Psoas muscle (tissue), 8 donors: ENCODE results near the gene SSTR5. TPM values are rescaled to one million over a fixed set of nuclear protein-coding genes. Genes with fewer than 3 reads are reported as not detected.

ENCODE experiments used
- ATAC-seq, 4 donors: fragments of 200-7000 bp; cut with Tn5 transposase; one replicate each; pipeline ENCODE4 v1.9.1; 2020; ENCODE audit warnings: moderate library complexity in 3 of 4, mild to moderate bottlenecking in 2 of 4
- DNase-seq, 2 donors: peaks; one replicate each; pipeline ENCODE4 v3.0.0-alpha.2; 2020
- H3K27ac ChIP-seq: fragments of 200-600 bp; one replicate; pipeline ENCODE4 v1.8.0; 2022
- H3K27me3 ChIP-seq, 3 donors: fragments of 200-600 bp in 1 of 3; one replicate each; pipeline versions ENCODE4 v1.6.1 to v1.8.0; 2013 to 2022; ENCODE audit warnings: low read length in 2 of 3, mild to moderate bottlenecking in 2 of 3, moderate library complexity in 1 of 3; ENCODE audit not compliant: insufficient read depth in 3 of 3
- H3K36me3 ChIP-seq, 2 donors: fragments of 200-600 bp in 1 of 2; one replicate each; pipeline versions ENCODE4 v1.6.1 to v1.8.0; 2013 to 2022; ENCODE audit warnings: low read depth in 1 of 2, mild to moderate bottlenecking in 1 of 2, moderate library complexity in 1 of 2; ENCODE audit not compliant: insufficient read depth in 1 of 2
- H3K4me1 ChIP-seq: fragments of 200-600 bp; one replicate; pipeline ENCODE4 v1.8.0; 2022
- H3K4me3 ChIP-seq: fragments of 200-600 bp; one replicate; pipeline ENCODE4 v1.8.0; 2022; ENCODE audit warnings: mild to moderate bottlenecking
- H3K9me3 ChIP-seq: fragments of 200-600 bp; one replicate; pipeline ENCODE4 v1.8.0; 2022
- WGBS, 3 donors: extraction: QIAGEN DNeasy Blood & Tissue Kit; methylation state at CpG; one replicate each; pipeline versions ENCODE4 v1.1.6 to v1.1.7; 2013; 5-methylcytosine and 5-hydroxymethylcytosine counted together
- intact Hi-C, 2 donors: fragments of 100-400 bp; cut with DNase I; formaldehyde crosslinking; loops; one replicate each; pipeline versions ENCODE4 v1.11.0 to v1.14.2; 2022
- polyA plus RNA-seq, 3 donors: library from polyadenylated mRNA; stranded (reverse); fragments of 200-250 nt; gene quantifications; one replicate each; pipeline ENCODE4 v1.2.3, GENCODE V29; 2013
- total RNA-seq, 4 donors: library from RNA; stranded (reverse); fragmentation: NEBNext Ultra II Directional in 2 of 4; extraction: Animal tissue kit (Norgen Biotek cat#: 25700) in 2 of 4; gene quantifications; one replicate each; pipeline versions ENCODE4 v1.2.1 to v1.2.4, GENCODE V29; 2021 to 2023
- TF ChIP-seq, protein P1 (sequence below): fragments of 200-600 bp; IDR thresholded peaks from one replicate; pipeline ENCODE4 v1.8.0; 2022; ENCODE audit warnings: antibody characterized with exemption
- donor health status: healthy with polysubstance abuse.
- donor health status: DM: no; HTN: no; CAD: no; lungs with moderate emphysema.
- donor health status: Bipolar disorder and iron deficiency.
- donor health status: healthy.
- donor health status: DM: yes; HTN: yes; CAD: no.
- donor health status: DM: no; HTN: no; CAD: no.
- donor health status: DM: no; HTN: no; CAD: no.
- donor health status: DM: yes; HTN: yes; CAD: no.

The SSTR5 gene
- total and polyA plus RNA-seq, 7 donors = 0.03 to 0.32 (median 0.08) TPM; not detected in 3

GRCh38 chr16:1066584-1067172, 5.9 kb upstream of the SSTR5 start:
- no peaks in the 10 kb centered on the region for H3K36me3 ChIP-seq
- intact Hi-C loops = no loop called here
- ATAC-seq = no peak
- peaks cover 0 to 64% (median 31%) of the 10 kb centered on the region in 3 donors for H3K27me3 ChIP-seq
- TF ChIP-seq, protein P1, sequence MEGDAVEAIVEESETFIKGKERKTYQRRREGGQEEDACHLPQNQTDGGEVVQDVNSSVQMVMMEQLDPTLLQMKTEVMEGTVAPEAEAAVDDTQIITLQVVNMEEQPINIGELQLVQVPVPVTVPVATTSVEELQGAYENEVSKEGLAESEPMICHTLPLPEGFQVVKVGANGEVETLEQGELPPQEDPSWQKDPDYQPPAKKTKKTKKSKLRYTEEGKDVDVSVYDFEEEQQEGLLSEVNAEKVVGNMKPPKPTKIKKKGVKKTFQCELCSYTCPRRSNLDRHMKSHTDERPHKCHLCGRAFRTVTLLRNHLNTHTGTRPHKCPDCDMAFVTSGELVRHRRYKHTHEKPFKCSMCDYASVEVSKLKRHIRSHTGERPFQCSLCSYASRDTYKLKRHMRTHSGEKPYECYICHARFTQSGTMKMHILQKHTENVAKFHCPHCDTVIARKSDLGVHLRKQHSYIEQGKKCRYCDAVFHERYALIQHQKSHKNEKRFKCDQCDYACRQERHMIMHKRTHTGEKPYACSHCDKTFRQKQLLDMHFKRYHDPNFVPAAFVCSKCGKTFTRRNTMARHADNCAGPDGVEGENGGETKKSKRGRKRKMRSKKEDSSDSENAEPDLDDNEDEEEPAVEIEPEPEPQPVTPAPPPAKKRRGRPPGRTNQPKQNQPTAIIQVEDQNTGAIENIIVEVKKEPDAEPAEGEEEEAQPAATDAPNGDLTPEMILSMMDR = no peak
- 41 to 52% (median 43%) methylated on average over 24 of the region's 24 CpGs for WGBS, 3 donors
- no peaks in the 10 kb centered on the region for H3K9me3 ChIP-seq
- H3K4me3 ChIP-seq = no peak overlapping the region
- no peak for DNase-seq
- H3K4me1 ChIP-seq = no peaks in the 10 kb centered on the region
- H3K27ac ChIP-seq = no peak overlapping the region

DNA sequence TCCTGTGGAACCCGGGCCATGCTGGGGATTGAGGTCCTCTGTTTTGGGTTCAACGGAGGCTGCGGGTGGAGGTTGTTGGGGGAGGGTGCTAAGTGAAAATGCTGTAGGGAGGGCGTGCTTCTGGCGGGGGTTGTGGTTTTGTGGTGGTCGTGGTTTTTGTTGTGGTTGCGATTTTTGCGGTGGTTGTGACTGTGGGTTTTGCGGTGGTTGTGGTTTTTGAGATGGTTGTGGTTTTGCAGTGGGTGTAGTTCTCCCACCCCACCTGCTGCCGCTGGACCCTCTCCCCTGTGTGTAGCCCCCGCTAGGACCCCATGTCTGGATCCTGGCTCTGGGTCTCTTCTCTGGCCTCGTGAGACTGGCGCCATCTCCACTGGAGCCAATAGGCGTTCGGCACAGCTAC, 4.9 kb upstream of the SSTR5 start:
- Histone ChIP-seq H3K4me3 (no peak overlapping the region), H3K27ac (no peak overlapping the region), H3K4me1 (no peaks in the 10 kb centered on the region), H3K27me3 (peaks cover 0 to 73% (median 37%) of the 10 kb centered on the region in 3 donors), H3K36me3 (no peaks in the 10 kb centered on the region), H3K9me3 (no peaks in the 10 kb centered on the region)
- DNase-seq = no peak
- ATAC-seq = no peak
- intact Hi-C loops = no loop called here
- WGBS, 3 donors = 64 to 69% (median 65%) methylated on average over 14 to 15 of the region's 15 CpGs
- TF ChIP-seq, protein P1 = no peak

- intact Hi-C loops = no loop called here
- Histone ChIP-seq H3K9me3 (no peaks in the 10 kb centered on the region), H3K4me3 (no peak overlapping the region), H3K27me3 (peaks cover 0 to 76% (median 44%) of the 10 kb centered on the region in 3 donors), H3K36me3 (no peaks in the 10 kb centered on the region), H3K27ac (no peak overlapping the region), H3K4me1 (no peaks in the 10 kb centered on the region)
- ATAC-seq (no peak), DNase-seq (no peak)
- 45 to 56% (median 49%) methylated on average over 18 of the region's 18 CpGs for WGBS, 3 donors
- TF ChIP-seq, protein P1 = no peak
Measured at GRCh38 chr16:1068451-1068850, 4.1 kb upstream of the SSTR5 start.

GRCh38 chr16:1069154-1069553, 3.4 kb upstream of the SSTR5 start:
- Histone ChIP-seq H3K36me3 (no peaks in the 10 kb centered on the region), H3K27me3 (peaks cover 0 to 79% (median 43%) of the 10 kb centered on the region in 3 donors), H3K9me3 (no peaks in the 10 kb centered on the region), H3K4me3 (no peak overlapping the region), H3K27ac (no peak overlapping the region), H3K4me1 (no peaks in the 10 kb centered on the region)
- TF ChIP-seq, protein P1 = no peak
- DNase-seq (no peak), ATAC-seq (no peak)
- intact Hi-C loops = no loop called here
- WGBS, 3 donors = 90 to 93% (median 92%) methylated on average over 7 of the region's 7 CpGs
